ENCODE measurements around the gene CANX. TPM values are rescaled to one million over a fixed set of nuclear protein-coding genes. Genes with fewer than 3 reads are reported as not detected.

CANX gene
- total RNA-seq, 1 donor from 2014 or later, result 522 TPM

DNA sequence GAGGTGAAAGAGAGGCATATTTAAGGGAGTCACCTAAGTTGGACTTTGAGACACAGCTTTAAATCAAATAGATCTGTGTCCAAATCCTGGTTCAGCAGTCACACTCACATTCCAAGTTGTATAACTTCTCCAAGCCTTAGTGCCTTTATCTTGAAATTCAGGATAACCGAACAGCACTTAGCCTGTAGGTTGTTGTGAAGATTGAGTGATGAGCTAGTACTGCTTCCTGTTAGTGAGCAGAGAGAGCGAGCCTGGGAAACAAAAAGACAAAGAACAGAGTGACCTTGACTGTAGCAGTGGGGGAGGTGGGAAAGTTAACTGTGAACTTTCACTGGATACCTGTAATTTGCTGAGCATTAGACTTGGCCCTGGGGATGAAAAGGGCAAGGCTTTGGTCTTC, 56.3 kb downstream of the CANX start:
- peak; percentile 48 to 69 for DNase-seq (ENCODE audit: low read depth in 2 of 2)

DNA sequence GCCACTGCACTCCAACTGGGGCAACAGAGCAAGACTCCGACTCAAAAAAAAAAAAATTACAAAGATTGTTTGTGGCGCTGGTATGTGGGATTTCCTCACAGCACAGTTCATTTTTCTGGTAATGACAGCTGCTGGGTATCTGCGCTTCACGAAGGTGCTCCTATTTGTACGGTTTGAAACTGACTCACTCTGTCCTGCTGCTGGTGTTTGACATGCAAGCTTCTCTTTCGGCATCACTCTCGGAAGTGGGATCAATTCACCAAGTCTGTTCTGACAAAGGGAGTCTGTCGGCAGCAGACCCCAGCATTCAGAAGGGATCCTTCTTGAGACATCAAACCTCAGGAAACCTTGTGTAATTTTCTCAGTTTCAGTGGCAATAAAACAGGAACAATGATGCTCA, 60.2 kb downstream of the CANX start:
- DNase-seq (ENCODE audit: low read depth in 2 of 2), result no peak

DNA sequence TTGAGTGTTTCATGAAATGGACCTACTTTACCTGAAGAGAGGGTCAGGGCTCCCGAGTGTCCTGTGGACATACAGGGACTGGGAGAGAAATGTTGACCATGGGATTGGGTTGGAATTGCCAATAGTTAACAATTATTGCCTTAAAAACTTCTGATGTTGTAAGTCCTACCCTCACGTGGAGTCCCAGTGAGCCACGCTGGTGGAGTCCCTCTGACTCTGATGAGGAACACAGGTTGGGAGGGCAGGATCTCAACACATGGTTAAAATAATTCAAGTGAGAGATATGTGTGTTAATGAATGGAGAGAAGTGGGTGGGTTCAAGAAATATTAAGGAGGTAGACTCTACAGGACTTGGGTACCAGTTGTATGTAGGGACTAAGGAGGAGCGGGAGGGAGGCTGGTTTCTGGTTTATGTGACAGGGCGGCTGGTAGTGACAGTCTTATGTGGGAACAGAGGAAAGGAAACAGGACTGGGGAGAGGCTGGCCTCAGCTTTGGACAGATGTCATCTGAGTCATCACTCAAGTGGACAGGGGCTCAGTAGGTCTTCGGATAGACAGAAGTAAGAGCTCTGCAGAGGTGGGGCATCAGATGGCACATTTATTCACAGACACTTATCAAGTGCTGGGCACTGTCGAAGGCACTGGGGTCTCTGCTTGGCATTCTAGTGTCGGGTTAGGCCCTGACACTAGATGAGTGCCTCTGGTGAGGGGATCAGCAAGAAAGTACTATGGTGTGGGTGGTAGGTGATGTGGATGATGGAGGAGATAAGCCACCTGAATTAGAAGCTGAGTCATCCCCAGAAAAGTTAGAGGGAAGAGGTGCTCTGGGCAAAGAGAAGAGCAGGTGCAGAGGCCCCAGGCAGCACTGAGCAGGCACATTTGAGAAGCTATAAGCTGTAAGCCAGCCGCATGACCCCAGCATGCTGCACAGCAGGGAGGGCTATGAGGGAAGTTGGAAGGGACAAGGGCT, 61.1 kb downstream of the CANX start:
- no peak for DNase-seq (ENCODE audit: low read depth in 2 of 2)

DNA sequence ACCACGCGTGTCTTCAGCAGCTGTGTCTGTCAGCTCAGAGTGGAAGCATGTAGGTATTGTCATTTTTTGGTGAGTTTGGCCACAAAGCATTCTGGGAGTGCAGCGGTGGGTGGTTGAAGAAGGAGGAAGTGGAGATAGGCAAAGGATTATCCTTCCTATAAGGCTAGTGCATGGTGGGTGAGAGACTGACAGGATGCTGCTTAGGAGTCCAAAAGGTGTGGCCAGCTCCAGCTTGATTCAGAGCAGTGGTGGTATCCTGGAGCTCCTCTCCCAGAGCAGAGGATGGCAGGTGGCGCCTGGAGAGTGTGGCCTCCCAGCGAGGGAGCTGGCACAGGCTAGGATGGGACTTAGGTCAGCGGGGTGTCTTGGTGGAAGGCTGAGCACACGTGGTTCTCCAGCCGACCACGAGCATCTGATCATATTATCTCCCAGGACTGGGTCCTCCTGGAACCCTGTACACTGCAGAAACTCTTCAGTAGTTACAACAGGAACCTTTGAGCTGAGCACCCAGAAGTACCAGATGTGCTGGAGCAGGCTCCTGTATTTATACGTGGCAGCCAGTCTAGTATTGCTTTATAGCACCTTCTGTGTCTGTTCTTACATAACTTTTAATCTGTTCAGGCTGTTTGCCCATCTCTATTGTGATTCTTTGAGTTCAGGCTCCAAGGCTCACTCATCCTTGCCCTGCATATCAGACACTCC, 63.5 kb downstream of the CANX start:
- DNase-seq (ENCODE audit: low read depth in 2 of 2), result no peak

DNA sequence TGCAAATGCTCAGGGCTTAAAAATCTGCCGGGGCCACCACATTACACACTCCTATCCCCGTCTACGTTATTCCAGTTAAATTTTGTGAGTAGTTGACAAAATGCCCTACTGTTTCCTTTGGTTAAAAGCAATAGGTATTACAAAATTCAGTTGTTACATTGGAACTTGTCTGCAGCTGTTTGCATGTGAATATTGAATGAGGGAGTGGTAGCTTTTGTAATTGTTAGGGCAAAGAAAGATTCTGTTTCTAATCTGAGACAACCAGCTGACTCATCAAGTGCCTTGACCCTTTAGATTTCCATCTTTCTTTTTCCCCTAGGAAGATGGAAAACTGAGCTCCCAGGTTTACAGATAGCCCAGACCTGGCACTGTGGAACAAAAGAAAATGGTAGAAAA, 64.0 kb downstream of the CANX start:
- DNase-seq (ENCODE audit: low read depth in 2 of 2), result peak in 1 of 2 donors; percentile 25

DNA sequence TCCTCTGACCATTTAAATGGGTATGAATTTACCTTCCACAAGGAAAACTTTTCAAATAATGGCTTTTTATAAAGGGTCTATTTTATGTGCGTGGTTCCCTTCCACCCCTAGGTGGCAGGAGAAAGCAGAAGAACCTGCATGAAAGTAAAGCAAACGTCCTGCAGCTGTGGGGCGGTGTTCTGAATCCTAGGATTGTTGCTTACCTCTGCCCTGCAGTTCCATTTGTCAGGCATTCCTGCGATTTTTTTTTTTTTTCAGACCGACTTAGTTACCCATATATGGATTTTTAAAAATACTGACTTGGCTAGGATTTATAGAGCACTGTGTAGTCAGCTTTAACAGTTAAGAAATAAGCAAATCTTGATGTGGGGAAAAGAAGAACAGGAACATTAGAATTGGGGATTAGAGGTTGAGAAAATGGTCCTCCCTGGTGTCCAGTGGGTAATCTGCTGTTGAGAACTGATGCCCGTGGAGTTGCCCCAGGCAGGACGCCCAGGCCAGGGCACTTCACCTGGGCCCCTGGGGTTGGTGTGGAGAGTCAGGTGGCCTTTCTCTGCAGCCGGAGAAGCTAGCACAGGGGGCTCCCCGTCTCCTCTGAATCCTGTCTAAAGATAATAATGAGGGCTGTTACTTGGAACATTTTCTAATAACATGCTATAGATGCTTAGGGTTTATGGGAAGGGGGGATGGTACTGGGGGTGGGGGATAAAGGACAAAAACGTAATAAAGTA, 64.6 kb downstream of the CANX start:
- DNase-seq (ENCODE audit: low read depth in 2 of 2), result peak; percentile 81 to 87

DNA sequence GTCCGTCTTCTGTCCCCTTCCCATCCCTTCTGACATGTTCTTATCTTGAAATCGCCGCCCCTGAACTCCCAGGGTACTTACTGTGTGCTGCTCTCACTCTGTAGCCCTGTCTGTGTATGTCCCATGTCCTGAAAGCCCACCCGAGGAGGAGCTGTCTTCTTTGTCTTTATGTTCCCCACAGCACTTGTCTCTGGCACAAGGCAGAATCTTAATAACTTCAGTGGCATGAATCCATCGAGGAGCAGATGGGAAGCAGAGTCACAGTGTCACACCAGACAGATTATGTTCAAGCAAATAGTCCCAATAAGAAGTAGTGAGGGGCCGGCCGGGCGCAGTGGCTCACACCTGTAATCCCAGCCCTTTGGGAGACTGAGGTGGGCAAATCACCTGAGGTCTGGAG, 65.3 kb downstream of the CANX start:
- no peak for DNase-seq (ENCODE audit: low read depth in 2 of 2)

DNA sequence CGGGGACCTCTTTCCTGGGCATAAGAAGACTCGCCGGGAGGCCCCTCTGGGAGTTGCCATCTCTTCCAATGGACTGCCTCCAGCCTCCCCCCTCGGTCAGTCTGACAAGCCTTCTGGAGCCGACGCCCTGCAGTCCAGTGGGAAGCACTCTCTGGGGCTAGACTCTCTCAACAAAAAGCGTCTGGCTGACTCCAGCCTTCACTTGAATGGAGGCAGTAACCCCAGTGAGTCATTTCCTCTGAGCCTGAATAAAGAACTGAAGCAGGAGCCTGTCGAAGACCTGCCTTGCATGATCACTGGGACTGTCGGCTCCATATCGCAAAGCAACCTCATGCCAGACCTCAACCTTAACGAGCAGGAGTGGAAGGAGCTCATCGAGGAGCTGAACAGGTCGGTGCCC, 66.6 kb downstream of the CANX start:
- peak; percentile 6 to 91 for DNase-seq (ENCODE audit: low read depth in 2 of 2)

DNA sequence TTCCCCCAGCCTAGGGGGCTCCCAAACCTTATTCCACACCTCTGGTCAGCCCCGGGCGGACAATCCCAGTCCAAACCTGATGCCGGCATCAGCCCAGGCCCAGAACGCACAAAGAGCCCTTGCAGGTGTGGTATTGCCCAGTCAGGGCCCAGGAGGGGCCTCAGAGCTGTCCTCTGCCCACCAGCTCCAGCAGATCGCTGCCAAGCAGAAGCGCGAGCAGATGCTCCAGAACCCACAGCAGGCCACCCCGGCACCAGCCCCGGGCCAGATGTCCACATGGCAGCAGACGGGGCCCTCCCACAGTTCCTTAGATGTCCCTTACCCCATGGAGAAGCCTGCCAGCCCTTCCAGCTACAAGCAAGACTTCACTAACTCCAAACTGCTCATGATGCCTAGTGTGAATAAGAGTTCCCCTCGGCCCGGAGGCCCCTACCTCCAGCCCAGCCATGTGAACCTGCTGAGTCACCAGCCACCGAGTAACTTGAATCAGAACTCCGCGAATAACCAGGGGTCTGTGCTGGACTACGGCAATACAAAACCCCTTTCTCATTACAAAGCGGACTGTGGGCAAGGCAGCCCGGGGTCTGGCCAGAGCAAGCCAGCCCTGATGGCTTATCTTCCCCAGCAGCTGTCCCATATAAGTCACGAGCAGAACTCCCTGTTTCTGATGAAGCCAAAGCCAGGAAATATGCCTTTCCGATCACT, 67.4 kb downstream of the CANX start:
- peak in 1 of 2 donors; percentile 61 for DNase-seq (ENCODE audit: low read depth in 2 of 2)

DNA sequence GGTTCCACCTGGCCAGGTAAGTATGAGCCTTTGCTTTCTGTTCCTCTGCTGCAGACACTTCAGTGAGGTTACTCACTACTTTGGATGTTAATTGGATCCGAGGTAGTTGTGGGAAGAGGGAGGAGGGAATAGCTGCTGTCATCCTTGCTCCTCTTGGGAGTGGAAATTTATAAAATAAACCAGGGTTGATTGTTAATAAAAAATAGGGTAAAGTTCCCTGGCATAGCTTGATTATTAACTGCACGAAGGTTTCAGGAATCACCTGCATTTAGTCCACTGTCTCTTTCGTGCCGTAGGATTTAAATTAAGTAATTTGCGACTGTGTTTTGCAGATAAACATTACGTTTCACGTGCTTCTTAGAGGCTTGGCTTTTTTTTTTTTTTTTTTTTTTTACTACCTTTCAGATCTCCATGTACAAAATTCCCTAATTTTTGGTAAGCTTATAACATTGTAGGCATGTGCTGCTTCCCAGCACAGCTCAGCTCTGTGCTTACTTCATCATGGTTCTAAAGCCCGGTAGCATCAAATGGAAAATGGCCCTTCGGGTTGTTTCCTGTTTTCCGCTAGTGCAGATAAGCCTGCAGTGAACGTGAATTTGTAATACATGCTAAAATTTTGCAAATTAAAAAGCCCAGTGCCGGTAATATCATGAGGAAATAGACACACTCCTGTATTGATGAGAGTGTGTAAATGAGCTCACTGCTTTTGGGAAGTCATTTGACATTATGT, 68.1 kb downstream of the CANX start:
- peak; percentile 29 to 51 for DNase-seq (ENCODE audit: low read depth in 2 of 2)

DNA sequence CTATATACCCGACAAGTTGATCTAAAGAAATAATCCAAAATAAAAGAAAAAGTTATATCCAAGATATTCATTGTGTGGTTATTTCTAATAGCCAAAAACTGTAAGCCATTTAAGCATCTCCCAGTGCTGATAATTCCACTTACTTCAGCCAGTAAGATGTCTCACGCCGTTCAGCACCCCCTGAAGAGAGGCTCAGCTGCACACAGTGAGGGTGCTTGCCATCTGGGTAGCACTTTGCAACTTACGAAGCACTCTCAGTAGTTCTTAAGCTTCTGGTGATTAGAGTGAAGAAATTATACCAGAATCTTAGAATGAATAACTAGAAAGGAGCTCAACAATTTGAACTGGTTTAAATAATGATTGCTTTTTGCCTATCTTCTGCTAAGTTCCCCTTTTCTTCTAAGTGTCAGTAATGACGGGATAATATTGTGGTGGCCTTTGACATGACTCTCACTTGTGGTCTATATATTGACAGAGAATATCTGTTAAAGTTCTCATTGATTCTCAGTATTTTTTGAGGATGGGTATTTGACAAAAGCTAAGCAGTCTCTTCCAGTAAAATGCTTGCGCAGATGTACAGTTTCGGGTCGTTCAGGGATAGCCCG, 68.8 kb downstream of the CANX start:
- DNase-seq (ENCODE audit: low read depth in 2 of 2), result no peak

DNA sequence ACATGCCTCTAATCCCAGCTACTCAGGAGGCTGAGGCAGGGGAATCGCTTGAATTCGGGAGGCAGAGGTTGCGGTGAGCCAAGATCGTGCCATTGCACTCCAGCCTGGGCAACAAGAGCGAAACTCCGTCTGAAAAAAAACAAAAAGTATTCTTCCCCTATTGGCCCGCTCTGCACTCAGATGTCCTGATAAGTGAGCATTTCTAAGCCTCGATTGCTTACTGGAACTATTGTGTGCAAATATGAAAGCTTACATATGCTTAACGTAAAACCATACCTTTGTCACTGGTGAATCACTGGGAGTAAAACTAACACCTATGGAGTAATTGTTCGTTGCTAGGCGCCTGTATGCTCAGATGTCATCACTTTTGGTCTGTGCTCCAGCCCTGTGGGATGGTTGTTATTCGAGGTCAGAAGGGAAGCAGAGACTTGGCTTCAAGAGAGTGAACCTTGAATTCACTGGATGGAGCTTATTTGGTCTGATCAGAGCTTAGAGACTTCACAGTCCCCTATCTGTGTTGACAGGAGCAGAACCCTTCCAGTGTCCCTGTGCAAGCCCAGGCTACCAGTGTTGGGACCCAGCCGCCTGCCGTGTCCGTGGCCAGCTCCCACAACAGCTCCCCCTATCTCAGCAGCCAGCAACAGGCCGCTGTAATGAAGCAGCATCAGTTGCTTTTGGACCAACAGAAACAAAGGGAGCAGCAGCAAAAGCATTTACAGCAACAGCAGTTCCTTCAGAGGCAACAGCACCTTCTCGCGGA, 69.7 kb downstream of the CANX start:
- DNase-seq (ENCODE audit: low read depth in 2 of 2), result no peak

DNA sequence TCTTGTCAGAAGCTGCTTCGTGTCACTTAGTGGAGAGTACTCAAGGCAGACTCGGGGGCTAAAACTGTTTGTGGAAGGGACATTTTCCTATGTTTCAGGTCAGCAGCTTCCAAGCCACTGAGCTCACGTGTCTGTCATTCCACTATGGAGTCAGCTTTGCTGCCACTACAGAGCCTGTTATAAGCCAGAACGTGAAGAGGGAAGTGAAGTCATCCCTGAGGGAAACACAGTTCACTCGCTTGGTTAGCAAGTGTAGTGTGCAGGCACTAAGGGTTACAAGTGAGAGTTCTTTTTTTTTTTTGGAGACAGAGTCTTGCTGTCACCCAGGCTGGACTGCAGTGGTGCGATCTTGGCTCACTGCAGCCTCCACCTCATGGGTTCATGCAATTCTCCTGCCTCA, 70.5 kb downstream of the CANX start:
- no peak for DNase-seq (ENCODE audit: low read depth in 2 of 2)

DNA sequence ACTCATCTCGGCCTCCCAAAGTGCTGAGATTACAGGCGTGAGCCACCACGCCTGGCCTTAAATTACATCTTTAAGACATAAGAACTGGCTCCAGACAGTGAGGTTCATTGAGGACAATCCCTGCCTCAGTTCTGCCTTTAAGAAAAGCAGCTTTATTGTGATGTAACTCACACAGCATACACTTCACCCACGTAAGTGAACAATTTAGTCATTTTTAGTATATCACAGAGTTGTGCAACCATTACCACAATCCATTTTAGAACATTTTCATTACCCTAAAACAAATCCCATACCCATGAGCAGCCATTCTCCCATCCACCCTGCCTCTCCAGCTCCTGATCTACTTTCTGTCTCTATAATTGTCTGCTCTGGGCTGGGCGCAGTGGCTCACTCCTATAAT, 71.0 kb downstream of the CANX start:
- DNase-seq (ENCODE audit: low read depth in 2 of 2), result no peak

DNA sequence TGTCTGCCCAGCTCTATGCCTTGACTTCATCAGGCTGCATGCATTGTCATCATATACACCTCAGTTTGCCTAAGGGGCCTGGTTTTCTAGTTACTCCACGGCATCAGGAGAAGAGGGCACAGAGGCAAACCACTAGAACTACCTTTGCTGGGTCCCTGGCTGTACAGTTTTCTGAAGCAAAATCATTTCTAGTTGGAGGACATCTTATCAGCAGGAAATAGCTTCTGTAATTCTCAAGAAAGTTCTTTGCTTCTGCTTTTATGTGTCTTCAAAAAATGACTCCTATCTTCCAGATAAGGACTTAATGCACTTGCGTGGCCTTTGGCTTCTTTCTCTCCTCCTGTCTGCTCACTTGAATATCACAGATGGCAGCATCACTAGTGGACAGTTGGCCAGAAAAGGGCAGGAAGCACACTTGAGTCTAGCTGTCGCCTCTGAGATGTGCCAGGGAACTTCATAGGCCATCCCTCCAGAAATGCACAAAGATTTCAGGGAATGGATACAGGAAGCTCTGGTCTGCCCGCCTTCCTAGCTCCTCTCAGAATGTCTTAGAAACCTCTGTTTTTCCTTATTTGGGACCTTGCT, 72.6 kb downstream of the CANX start:
- no peak for DNase-seq (ENCODE audit: low read depth in 2 of 2)

DNA sequence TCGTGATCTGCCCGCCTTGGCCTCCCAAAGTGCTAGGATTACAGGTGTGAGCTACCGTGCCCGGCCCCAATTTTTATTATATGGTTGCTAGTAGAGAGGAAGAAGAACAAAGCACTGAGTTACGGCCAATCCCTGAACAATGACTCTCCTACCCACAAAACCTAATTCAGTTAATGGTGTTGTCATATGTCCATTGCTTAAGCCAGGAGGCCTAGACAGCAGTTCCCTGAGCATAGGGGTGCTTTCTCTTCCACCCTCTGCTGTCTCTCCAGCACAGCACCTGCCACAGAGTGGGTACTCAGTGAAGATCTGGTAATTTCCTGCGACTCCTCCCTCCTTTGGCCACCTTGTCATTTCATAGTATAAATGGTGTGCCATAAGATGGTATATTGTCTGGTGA, 73.6 kb downstream of the CANX start:
- DNase-seq (ENCODE audit: low read depth in 2 of 2), result no peak

DNA sequence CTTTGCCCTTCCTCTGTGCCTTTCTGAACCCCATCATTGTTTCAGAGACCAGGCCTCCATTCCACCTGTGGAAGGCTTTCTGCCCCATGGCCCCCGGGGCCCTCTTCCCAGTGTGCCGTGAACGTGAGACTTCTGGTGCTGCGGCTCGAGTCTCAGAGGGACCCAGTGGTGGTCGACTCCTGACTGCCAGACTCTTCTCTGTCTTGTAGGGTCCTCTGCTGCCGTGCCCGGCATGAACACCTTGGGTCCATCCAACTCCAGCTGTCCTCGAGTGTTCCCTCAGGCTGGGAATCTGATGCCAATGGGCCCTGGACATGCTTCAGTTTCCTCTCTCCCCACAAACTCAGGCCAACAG, 74.9 kb downstream of the CANX start:
- no peak for DNase-seq (ENCODE audit: low read depth in 2 of 2)

DNA sequence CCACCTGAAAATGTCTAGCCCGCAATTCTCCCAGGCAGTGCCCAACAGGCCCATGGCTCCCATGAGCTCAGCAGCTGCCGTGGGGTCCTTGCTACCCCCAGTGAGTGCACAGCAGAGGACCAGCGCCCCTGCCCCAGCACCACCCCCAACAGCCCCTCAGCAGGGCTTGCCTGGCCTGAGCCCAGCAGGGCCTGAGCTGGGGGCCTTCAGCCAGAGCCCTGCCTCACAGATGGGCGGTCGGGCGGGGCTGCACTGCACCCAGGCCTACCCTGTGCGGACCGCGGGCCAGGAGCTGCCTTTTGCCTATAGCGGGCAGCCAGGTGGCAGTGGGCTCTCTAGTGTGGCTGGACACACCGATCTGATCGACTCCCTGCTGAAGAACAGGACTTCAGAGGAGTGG, 75.7 kb downstream of the CANX start:
- no peak for DNase-seq (ENCODE audit: low read depth in 2 of 2)

DNA sequence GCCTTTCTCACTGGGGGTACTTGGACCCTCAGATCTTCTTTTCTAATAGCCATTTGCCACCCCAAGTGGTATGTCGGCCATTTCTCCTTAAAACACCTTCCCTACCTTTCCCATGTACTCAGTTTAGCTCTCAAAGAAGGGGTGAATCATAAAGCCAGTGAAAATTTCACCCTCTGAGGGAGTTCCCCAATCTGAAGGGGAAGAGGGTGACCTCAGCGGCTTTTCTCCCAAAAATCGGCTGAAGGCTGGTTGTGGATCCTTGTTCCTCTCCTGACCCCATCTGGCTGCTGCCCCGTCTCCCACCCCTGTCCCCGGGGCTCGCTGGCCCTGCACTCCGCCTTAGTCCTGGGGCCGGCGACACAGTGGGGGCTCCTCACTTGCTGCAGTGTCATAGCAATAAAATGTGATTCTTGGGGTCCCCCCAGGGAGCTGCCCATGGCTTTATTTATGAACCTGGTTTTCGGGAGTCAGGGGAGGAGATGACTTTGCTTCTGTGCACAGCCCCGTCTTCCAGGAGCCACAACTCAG, 77.7 kb downstream of the CANX start:
- DNase-seq (ENCODE audit: low read depth in 2 of 2), result no peak

All from dermis microvascular lymphatic vessel endothelial cell (primary cell).